Measurements from ENCODE around the gene PLA2R1. TPM values are rescaled to one million over a fixed set of nuclear protein-coding genes. Genes with fewer than 3 reads are reported as not detected.
"Not testable (repeated sequence)": the region's sequence is repeated elsewhere in the genome, so short reads cannot be mapped to it uniquely, and the experiment has no call there.

The PLA2R1 gene
- total RNA-seq, 8 experiments from 2014 or later = 0.05 to 31.2 (median 3.2) TPM

GRCh38 chr2:160039166-160039903, 23.1 kb downstream of the PLA2R1 start:
- no peak overlapping the region for H3K27ac ChIP-seq
- H3K4me3 ChIP-seq = no peak overlapping the region
- 70 to 98% (median 92%) methylated on average over 2 to 6 of the region's 6 CpGs; no CpG with 5 or more reads in 1 of the 10 experiments for WGBS, 10 experiments
- in situ Hi-C loops (cut with MboI; ENCODE audit: low pct_unique_long_range_greater_than_20kb in 2 of 9, low sequenced_read_pairs in 9 of 9, unreplicated experiment in 9 of 9) = no loop called here
- peak in 3 of 8 experiments; percentile 38 to 96 (median 61) for ATAC-seq (replicated peaks in 6 of 8)
- H3K4me1 ChIP-seq (replicated peaks in 1 of 2) = peaks cover 0 to 7% of the 10 kb centered on the region in 2 donors

- H3K27ac ChIP-seq; H3K4me3 ChIP-seq; ATAC-seq (replicated peaks in 6 of 8); in situ Hi-C loops (cut with MboI; ENCODE audit: low pct_unique_long_range_greater_than_20kb in 2 of 9, low sequenced_read_pairs in 9 of 9, unreplicated experiment in 9 of 9); H3K4me1 ChIP-seq (replicated peaks in 1 of 2): not testable (repeated sequence)
- WGBS, 10 experiments = 84 to 97% methylated on average over 6 of the region's 8 CpGs; no CpG with 5 or more reads in 8 of the 10 experiments
Measured at GRCh38 chr2:160038662-160039061, 23.8 kb downstream of the PLA2R1 start.

- H3K27ac ChIP-seq = no peak overlapping the region
- in situ Hi-C loops (cut with MboI; ENCODE audit: low pct_unique_long_range_greater_than_20kb in 2 of 9, low sequenced_read_pairs in 9 of 9, unreplicated experiment in 9 of 9) = no loop called here
- H3K4me1 ChIP-seq (replicated peaks in 1 of 2) = peaks cover 0 to 7% of the 10 kb centered on the region in 2 donors
- H3K4me3 ChIP-seq = no peak overlapping the region
- WGBS, 10 experiments = 30 to 80% (median 59%) methylated on average over 1 to 3 of the region's 3 CpGs; no CpG with 5 or more reads in 5 of the 10 experiments
- no peak for ATAC-seq (replicated peaks in 6 of 8)
Measured at GRCh38 chr2:160036736-160037135, 25.7 kb downstream of the PLA2R1 start.

GRCh38 chr2:160035125-160035524, 27.3 kb downstream of the PLA2R1 start:
- ATAC-seq (replicated peaks in 6 of 8) = no peak
- in situ Hi-C loops (cut with MboI; ENCODE audit: low pct_unique_long_range_greater_than_20kb in 2 of 9, low sequenced_read_pairs in 9 of 9, unreplicated experiment in 9 of 9) = no loop called here
- WGBS, 10 experiments = 89 to 100% (median 89%) methylated on average over 1 of the region's 1 CpG; no CpG with 5 or more reads in 6 of the 10 experiments
- Histone ChIP-seq H3K27ac (no peak overlapping the region), H3K4me3 (no peak overlapping the region), H3K4me1 (replicated peaks in 1 of 2) (peaks cover 0 to 1% of the 10 kb centered on the region in 2 donors)

DNA sequence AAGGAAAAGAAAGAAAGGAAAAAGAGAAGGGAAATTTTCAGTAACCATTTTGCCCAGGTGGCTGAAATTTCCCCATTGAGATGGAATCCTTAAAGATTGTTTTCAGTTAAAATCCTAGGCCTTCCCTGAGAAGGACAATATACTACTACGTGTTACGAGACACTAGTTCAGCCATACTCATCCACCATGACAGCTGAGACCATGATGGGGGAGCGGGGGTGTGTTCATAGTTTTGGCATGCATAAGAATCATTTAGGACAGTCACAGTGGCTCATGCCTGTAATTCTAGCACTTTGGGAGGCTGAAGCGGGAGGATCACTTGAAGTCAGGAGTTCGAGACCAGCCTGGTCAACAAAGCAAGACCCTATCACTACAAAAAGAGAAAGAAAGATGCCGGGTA, 28.0 kb downstream of the PLA2R1 start:
- ATAC-seq (replicated peaks in 6 of 8) = no peak
- no peak overlapping the region for H3K27ac ChIP-seq
- 50 to 100% (median 93%) methylated on average over 1 to 5 of the region's 6 CpGs for WGBS, 10 experiments
- H3K4me1 ChIP-seq (replicated peaks in 1 of 2) = peaks cover 0 to 4% of the 10 kb centered on the region in 2 donors
- no peak overlapping the region for H3K4me3 ChIP-seq
- in situ Hi-C loops (cut with MboI; ENCODE audit: low pct_unique_long_range_greater_than_20kb in 2 of 9, low sequenced_read_pairs in 9 of 9, unreplicated experiment in 9 of 9) = no loop called here

- Histone ChIP-seq H3K4me3 (no peak overlapping the region), H3K27ac (no peak overlapping the region), H3K4me1 (replicated peaks in 1 of 2) (peaks cover 0 to 4% of the 10 kb centered on the region in 2 donors)
- ATAC-seq (replicated peaks in 6 of 8) = peak in 1 of 8 experiments; percentile 60
- 39 to 100% (median 68%) methylated on average over 1 to 2 of the region's 2 CpGs; no CpG with 5 or more reads in 1 of the 10 experiments for WGBS, 10 experiments
- in situ Hi-C loops (cut with MboI; ENCODE audit: low pct_unique_long_range_greater_than_20kb in 2 of 9, low sequenced_read_pairs in 9 of 9, unreplicated experiment in 9 of 9) = no loop called here
Measured at GRCh38 chr2:160033732-160034392, 28.6 kb downstream of the PLA2R1 start.

- H3K4me1 ChIP-seq (replicated peaks in 1 of 2) = peaks cover 0 to 4% of the 10 kb centered on the region in 2 donors
- WGBS, 10 experiments = 50 to 100% (median 86%) methylated on average over 1 to 2 of the region's 2 CpGs; no CpG with 5 or more reads in 6 of the 10 experiments
- H3K4me3 ChIP-seq = no peak overlapping the region
- no peak overlapping the region for H3K27ac ChIP-seq
- no peak for ATAC-seq (replicated peaks in 6 of 8)
- in situ Hi-C loops (cut with MboI; ENCODE audit: low pct_unique_long_range_greater_than_20kb in 2 of 9, low sequenced_read_pairs in 9 of 9, unreplicated experiment in 9 of 9) = no loop called here
Measured at GRCh38 chr2:160029270-160029628, 33.2 kb downstream of the PLA2R1 start.

GRCh38 chr2:160028431-160029269, 33.8 kb downstream of the PLA2R1 start:
- H3K27ac ChIP-seq = no peak overlapping the region
- 76 to 100% (median 91%) methylated on average over 1 to 10 of the region's 10 CpGs for WGBS, 10 experiments
- in situ Hi-C loops (cut with MboI; ENCODE audit: low pct_unique_long_range_greater_than_20kb in 2 of 9, low sequenced_read_pairs in 9 of 9, unreplicated experiment in 9 of 9) = no loop called here
- ATAC-seq (replicated peaks in 6 of 8) = no peak
- no peak overlapping the region for H3K4me3 ChIP-seq
- peaks cover 0 to 4% of the 10 kb centered on the region in 2 donors for H3K4me1 ChIP-seq (replicated peaks in 1 of 2)

DNA sequence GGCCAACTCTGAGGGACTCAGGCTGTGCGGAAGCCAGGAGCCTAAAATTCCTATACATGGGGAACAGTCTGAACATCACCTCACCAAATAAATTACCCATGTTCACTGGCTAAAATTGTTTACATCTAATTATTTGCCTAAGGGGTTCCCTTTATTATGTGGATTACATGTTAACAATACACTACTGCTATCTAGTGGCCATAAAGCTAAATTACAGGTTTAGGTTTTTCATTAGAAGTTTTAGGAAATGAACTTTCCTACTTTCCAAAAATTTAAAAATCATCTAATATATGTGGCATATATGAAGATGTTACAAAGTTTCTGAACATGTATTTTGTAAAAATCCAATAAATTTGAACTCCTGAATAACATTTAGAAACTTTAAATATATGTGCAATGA, 40.3 kb downstream of the PLA2R1 start:
- Histone ChIP-seq H3K4me3 (no peak overlapping the region), H3K27ac (no peak overlapping the region), H3K4me1 (replicated peaks in 1 of 2) (no peaks in the 10 kb centered on the region)
- 80 to 100% (median 100%) methylated on average over 1 of the region's 1 CpG; no CpG with 5 or more reads in 2 of the 10 experiments for WGBS, 10 experiments
- in situ Hi-C loops (cut with MboI; ENCODE audit: low pct_unique_long_range_greater_than_20kb in 2 of 9, low sequenced_read_pairs in 9 of 9, unreplicated experiment in 9 of 9) = no loop called here
- no peak for ATAC-seq (replicated peaks in 6 of 8)

DNA sequence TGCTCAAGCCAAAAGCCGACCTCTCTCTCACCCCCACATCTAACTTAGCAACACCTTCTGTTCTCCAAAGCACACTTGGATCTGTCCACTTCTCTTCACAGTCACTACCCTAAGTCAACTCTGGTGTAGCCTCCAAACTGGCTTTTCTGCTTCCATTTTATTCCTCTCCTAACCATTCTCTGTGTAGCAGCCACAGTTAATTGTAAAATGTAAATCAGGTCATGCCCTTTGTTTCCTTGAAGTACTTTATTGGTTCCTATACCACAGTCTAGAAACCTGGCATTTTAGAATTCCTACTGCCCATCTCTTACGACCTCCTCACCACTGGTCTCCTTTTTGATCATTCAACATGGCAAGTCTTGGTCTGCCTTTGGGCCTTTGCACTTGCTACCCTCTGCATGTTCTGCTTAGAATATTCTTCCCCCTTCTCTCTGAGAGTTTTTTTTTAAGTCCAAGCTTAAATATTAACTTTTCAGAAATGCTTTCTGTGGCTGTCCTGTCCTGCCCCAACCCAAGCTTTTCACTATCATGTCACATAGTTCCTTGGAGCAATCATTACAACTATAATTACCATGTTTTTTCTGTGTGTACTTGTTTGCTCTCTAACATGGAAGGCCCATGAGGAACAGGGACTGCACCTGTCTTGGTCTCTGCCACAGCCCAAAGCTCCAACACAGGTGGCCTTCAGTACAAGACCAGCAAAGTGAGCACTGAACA, 42.9 kb downstream of the PLA2R1 start:
- no peaks in the 10 kb centered on the region for H3K4me1 ChIP-seq (replicated peaks in 1 of 2)
- no peak overlapping the region for H3K27ac ChIP-seq
- 67 to 100% (median 91%) methylated on average over 1 to 2 of the region's 2 CpGs; no CpG with 5 or more reads in 3 of the 10 experiments for WGBS, 10 experiments
- no peak overlapping the region for H3K4me3 ChIP-seq
- no peak for ATAC-seq (replicated peaks in 6 of 8)
- in situ Hi-C loops (cut with MboI; ENCODE audit: low pct_unique_long_range_greater_than_20kb in 2 of 9, low sequenced_read_pairs in 9 of 9, unreplicated experiment in 9 of 9) = no loop called here

DNA sequence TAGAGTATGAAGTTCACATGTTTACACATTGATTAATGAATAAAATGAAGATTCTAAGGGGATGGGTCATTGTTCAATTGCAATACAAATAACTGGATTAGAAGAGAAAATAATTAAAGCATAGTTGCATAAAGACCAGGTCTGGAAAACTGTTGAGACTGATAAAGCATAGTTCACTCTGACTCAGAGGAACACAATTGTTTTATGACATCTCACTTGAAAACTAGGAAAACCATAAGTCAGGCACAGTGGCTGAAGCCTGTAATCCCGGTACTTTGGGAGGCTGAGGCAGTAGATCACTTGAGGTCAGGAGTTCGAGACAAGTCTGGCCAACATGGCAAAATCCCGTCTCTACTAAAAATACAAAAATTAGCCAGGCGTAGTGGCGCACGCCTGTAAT, 46.7 kb downstream of the PLA2R1 start:
- 67 to 100% (median 96%) methylated on average over 3 to 5 of the region's 6 CpGs; no CpG with 5 or more reads in 3 of the 10 experiments for WGBS, 10 experiments
- in situ Hi-C loops (cut with MboI; ENCODE audit: low pct_unique_long_range_greater_than_20kb in 2 of 9, low sequenced_read_pairs in 9 of 9, unreplicated experiment in 9 of 9) = no loop called here
- ATAC-seq (replicated peaks in 6 of 8) = no peak
- H3K27ac ChIP-seq = no peak overlapping the region
- no peaks in the 10 kb centered on the region for H3K4me1 ChIP-seq (replicated peaks in 1 of 2)
- no peak overlapping the region for H3K4me3 ChIP-seq

DNA sequence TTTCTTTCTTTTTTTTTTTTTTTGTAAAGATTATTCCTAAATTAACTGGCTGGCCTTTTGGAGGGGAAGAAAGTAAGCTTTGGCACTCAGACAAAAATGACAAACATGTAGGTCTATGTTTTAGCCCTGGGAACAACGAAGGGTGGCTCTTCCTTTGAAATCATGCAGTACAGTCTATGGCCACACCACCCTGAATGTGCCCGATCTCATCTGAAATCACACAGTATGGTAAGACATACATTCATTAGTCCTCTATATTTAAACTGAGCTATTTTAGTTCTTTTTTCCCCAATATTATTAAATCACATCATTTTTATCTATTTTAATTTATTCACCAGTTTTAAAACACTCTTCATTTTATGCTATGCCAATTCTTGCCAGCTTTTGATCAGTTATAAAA, 48.2 kb downstream of the PLA2R1 start:
- 22 to 66% (median 44%) methylated on average over 2 of the region's 2 CpGs; no CpG with 5 or more reads in 1 of the 10 experiments for WGBS, 10 experiments
- Histone ChIP-seq H3K4me1 (replicated peaks in 1 of 2) (no peaks in the 10 kb centered on the region), H3K4me3 (no peak overlapping the region), H3K27ac (no peak overlapping the region)
- in situ Hi-C loops (cut with MboI; ENCODE audit: low pct_unique_long_range_greater_than_20kb in 2 of 9, low sequenced_read_pairs in 9 of 9, unreplicated experiment in 9 of 9) = no loop called here
- ATAC-seq (replicated peaks in 6 of 8) = no peak
